GM23338 (cell line): Measurements from ENCODE around the gene C9orf40. TPM values are rescaled to one million over a fixed set of nuclear protein-coding genes. Genes with fewer than 3 reads are reported as not detected.

Source experiments
- ATAC-seq: fragments of 200-7000 bp; cut with Tn5 transposase; 3 replicates; pipeline ENCODE4 v1.9.1; 2020
- DNase-seq: peaks from one replicate; pipeline ENCODE4 v3.0.0-alpha.2; 2015; ENCODE audit warnings: low spot score
- H2AFZ ChIP-seq: fragments of 200-600 bp; sonication (generic); 2 replicates; pipeline ENCODE4 v1.8.0; 2016; ENCODE audit warnings: antibody characterized with exemption, mild to moderate bottlenecking, moderate library complexity
- H3F3A ChIP-seq: fragments of 200-600 bp; sonication (generic); replicated peaks from 2 replicates; pipeline ENCODE4 v1.8.0; 2017; ENCODE audit warnings: antibody characterized with exemption, mixed run types, low read depth
- H3K27ac ChIP-seq: fragments of 200-600 bp; sonication (generic); 2 replicates; pipeline ENCODE4 v1.6.1; 2016; ENCODE audit warnings: low read depth
- H3K27me3 ChIP-seq: fragments of 200-600 bp; sonication (generic); 2 replicates; pipeline ENCODE4 v1.8.0; 2016; ENCODE audit warnings: mild to moderate bottlenecking, mixed run types, moderate library complexity; ENCODE audit not compliant: insufficient read depth
- H3K36me3 ChIP-seq: fragments of 200-600 bp; sonication (generic); 2 replicates; pipeline ENCODE4 v1.8.0; 2016; ENCODE audit warnings: mild to moderate bottlenecking; ENCODE audit not compliant: insufficient read depth
- H3K4me1 ChIP-seq: fragments of 200-600 bp; sonication (generic); 2 replicates; pipeline ENCODE4 v1.8.0; 2016; ENCODE audit warnings: mild to moderate bottlenecking, moderate library complexity; ENCODE audit not compliant: insufficient read depth
- H3K4me2 ChIP-seq: fragments of 200-600 bp; sonication (generic); 2 replicates; pipeline ENCODE4 v1.7.1; 2017; ENCODE audit warnings: mixed run types
- H3K4me3 ChIP-seq: fragments of 200-600 bp; sonication (generic); 2 replicates; pipeline ENCODE4 v1.6.1; 2016; ENCODE audit warnings: mixed run types
- H3K79me2 ChIP-seq: fragments of 200-600 bp; sonication (generic); replicated peaks from 2 replicates; pipeline ENCODE4 v1.8.0; 2017; ENCODE audit warnings: mild to moderate bottlenecking; ENCODE audit not compliant: insufficient read depth
- H3K9me2 ChIP-seq: fragments of 200-600 bp; sonication (generic); 2 replicates; pipeline ENCODE4 v1.8.0; 2017; ENCODE audit not compliant: insufficient read depth
- H4K20me1 ChIP-seq: fragments of 200-600 bp; sonication (generic); replicated peaks from 2 replicates; pipeline ENCODE4 v1.8.0; 2017; ENCODE audit warnings: mild to moderate bottlenecking; ENCODE audit not compliant: insufficient read depth
- H3K27ac Mint-ChIP-seq: 2 replicates; pipeline ENCODE4 v1.8.0; 2020; ENCODE audit warnings: inconsistent platforms, mild to moderate bottlenecking, moderate library complexity, mixed read lengths
- H3K27me3 Mint-ChIP-seq: 3 replicates; pipeline ENCODE4 v1.8.0; 2022; ENCODE audit warnings: low read depth, mild to moderate bottlenecking, moderate library complexity, mixed read lengths, inconsistent platforms; ENCODE audit not compliant: insufficient read depth, poor library complexity
- H3K36me3 Mint-ChIP-seq: 3 replicates; pipeline ENCODE4 v1.8.0; 2021; ENCODE audit warnings: low read depth, mild to moderate bottlenecking, inconsistent platforms, moderate library complexity, mixed read lengths
- H3K4me1 Mint-ChIP-seq: 3 replicates; pipeline ENCODE4 v1.8.0; 2020; ENCODE audit warnings: mild to moderate bottlenecking, inconsistent platforms, mixed read lengths
- H3K4me3 Mint-ChIP-seq: 3 replicates; pipeline ENCODE4 v1.8.0; 2021; ENCODE audit warnings: moderate library complexity, mild to moderate bottlenecking, inconsistent platforms, mixed read lengths
- H3K9me3 Mint-ChIP-seq: 3 replicates; pipeline ENCODE4 v1.8.0; 2020; ENCODE audit warnings: moderate library complexity, mild to moderate bottlenecking, inconsistent platforms, mixed read lengths
- CREB1 ChIP-seq: fragments of 250-450 bp; sonication (Bioruptor Pico); IDR thresholded peaks from 2 replicates; pipeline ENCODE4 v1.5.0; 2020; ENCODE audit warnings: low read depth, mild to moderate bottlenecking, moderate library complexity
- CTCF ChIP-seq, 2 experiments: fragments of 200-600 bp in 1 of 2; sonication (generic) in 1 of 2; conservative IDR thresholded peaks; 2 replicates each; pipeline versions ENCODE4 v1.5.1 to v1.6.1; 2016 to 2017; ENCODE audit warnings: antibody characterized with exemption in 2 of 2, low read depth in 2 of 2, mild to moderate bottlenecking in 2 of 2, moderate library complexity in 1 of 2
- ETS1 ChIP-seq: IDR thresholded peaks from 2 replicates; pipeline ENCODE4 v1.6.1; 2016; ENCODE audit warnings: antibody characterized with exemption
- EZH2 ChIP-seq: fragments of 200-600 bp; sonication (generic); IDR thresholded peaks from one replicate; pipeline ENCODE4 v1.8.0; 2017; ENCODE audit warnings: antibody characterized with exemption, mild to moderate bottlenecking, low read depth; ENCODE audit not compliant: unreplicated experiment
- EZH2phosphoT487 ChIP-seq: fragments of 200-600 bp; sonication (generic); IDR thresholded peaks from one replicate; pipeline ENCODE4 v1.8.1; 2018; ENCODE audit warnings: antibody characterized with exemption; ENCODE audit not compliant: unreplicated experiment
- JUNB ChIP-seq: IDR thresholded peaks from one replicate; pipeline ENCODE4 v1.6.1; 2016; ENCODE audit warnings: antibody characterized with exemption; ENCODE audit not compliant: unreplicated experiment
- NANOG ChIP-seq: IDR thresholded peaks from 2 replicates; pipeline ENCODE4 v1.6.1; 2016; ENCODE audit warnings: antibody characterized with exemption, borderline replicate concordance
- POLR2AphosphoS5 ChIP-seq: IDR thresholded peaks from 2 replicates; pipeline ENCODE4 v1.6.1; 2016; ENCODE audit warnings: antibody characterized with exemption, low read depth
- REST ChIP-seq: IDR thresholded peaks from one replicate; pipeline ENCODE4 v1.6.1; 2018; ENCODE audit warnings: antibody characterized with exemption; ENCODE audit not compliant: unreplicated experiment
- STAT1 ChIP-seq: IDR thresholded peaks from one replicate; pipeline ENCODE4 v1.6.1; 2016; ENCODE audit warnings: antibody characterized with exemption; ENCODE audit not compliant: unreplicated experiment
- ZNF114 ChIP-seq: fragments of 250-450 bp; sonication (Bioruptor Pico); IDR thresholded peaks from 2 replicates; pipeline ENCODE4 v1.5.0; 2020; ENCODE audit warnings: mild to moderate bottlenecking, moderate library complexity
- ZNF331 ChIP-seq: fragments of 250-450 bp; sonication (Bioruptor Pico); IDR thresholded peaks from 2 replicates; pipeline ENCODE4 v1.5.0; 2020; ENCODE audit warnings: low read depth, mild to moderate bottlenecking, moderate library complexity
- ZNF462 ChIP-seq: fragments of 250-450 bp; sonication (Bioruptor Pico); IDR thresholded peaks from 2 replicates; pipeline ENCODE4 v1.5.0; 2020; ENCODE audit warnings: mild to moderate bottlenecking, moderate library complexity
- polyA plus RNA-seq: library from polyadenylated mRNA; unstranded; fragments of >200 nt; fragmentation: Nextera tagmentation; extraction: Ambion mirVana; gene quantifications from 2 replicates; pipeline ENCODE4 v1.2.1, GENCODE V29; 2016
- total RNA-seq: library from RNA; depleted of rRNA; stranded (reverse); fragments of >200 nt; shearing (Covaris generic); gene quantifications from 2 replicates; pipeline ENCODE4 v1.2.3, GENCODE V29; 2014

Gene C9orf40
- total and polyA plus RNA-seq, 2 experiments from 2014 or later: 11.1 to 11.4 TPM

- Histone ChIP-seq H4K20me1 (no peaks in the 10 kb centered on the region), H3K27ac (no peak overlapping the region; the same call in 1 of the 2 replicates)
- H3K27ac Mint-ChIP-seq: peak overlapping the region; percentile 73; the same call in 1 of the 2 replicates
Measured at GRCh38 chr9:74951725-74952151, 974 bp downstream of the C9orf40 start.

More at GRCh38 chr9:74951725-74952151, 974 bp downstream of the C9orf40 start:
- Mint-ChIP-seq H3K4me1 (peaks cover 11% of the 10 kb centered on the region), H3K27me3 (peaks cover 10% of the 10 kb centered on the region), H3K9me3 (peaks cover 4% of the 10 kb centered on the region; the same call in 2 of the 3 replicates), H3K36me3 (no peaks in the 10 kb centered on the region; the same call in 2 of the 3 replicates), H3K4me3 (peak overlapping the region; percentile 99)
- H3K79me2 ChIP-seq: no peaks in the 10 kb centered on the region
- H3K4me1 ChIP-seq: peaks cover 12% of the 10 kb centered on the region; the same call in 1 of the 2 replicates
- TF ChIP-seq JUNB: no peak
- TF ChIP-seq EZH2phosphoT487: no peak
- no peak for TF ChIP-seq ETS1
- no peak for TF ChIP-seq CTCF (conservative IDR thresholded peaks at IDR 0.05; ENCODE audit: low read depth in 2 of 2)
- no peak for TF ChIP-seq ZNF331 (CRISPR knock-in tag)
- no peak for TF ChIP-seq NANOG
- TF ChIP-seq STAT1: no peak
- TF ChIP-seq CREB1 (CRISPR knock-in tag): no peak
- TF ChIP-seq EZH2: no peak
- no peak for TF ChIP-seq ZNF114 (CRISPR knock-in tag)
- no peak for TF ChIP-seq ZNF462 (CRISPR knock-in tag)
- no peak for TF ChIP-seq POLR2AphosphoS5
- no peak for TF ChIP-seq REST
- no peaks in the 10 kb centered on the region for H3K27me3 ChIP-seq
- no peaks in the 10 kb centered on the region for H3F3A ChIP-seq
- ATAC-seq (peak; percentile 29), DNase-seq (peak; percentile 59)
- H3K9me2 ChIP-seq: no peaks in the 10 kb centered on the region
- peak overlapping the region; percentile 90; the same call in 1 of the 2 replicates for H2AFZ ChIP-seq
- H3K4me2 ChIP-seq: peak overlapping the region; percentile 69
- peak overlapping the region; percentile 81 for H3K4me3 ChIP-seq
- no peaks in the 10 kb centered on the region for H3K36me3 ChIP-seq
